ENCODE results near the gene PFAS. TPM values are rescaled to one million over a fixed set of nuclear protein-coding genes. Genes with fewer than 3 reads are reported as not detected.

PFAS gene
- total and polyA plus RNA-seq, 2 of the 8 experiments (the other 6 are each of a cell fraction or from before 2014, with no cell fraction given), result 88.4 to 248 TPM

GRCh38 chr17:8256691-8257090 lies 7.6 kb downstream of the PFAS start:
- no peak overlapping the region for H2BK120ac ChIP-seq (replicated peaks; ENCODE audit: low read depth, low read length)
- H3K9ac ChIP-seq (replicated peaks in 1 of 4; ENCODE audit: extremely low read depth in 1 of 4, low read depth in 3 of 4, low read length in 3 of 4), result no peak overlapping the region
- no peak overlapping the region for H3K4ac ChIP-seq (replicated peaks; ENCODE audit: insufficient read length, low read depth, low read length)
- no peak overlapping the region for H3K27ac ChIP-seq (ENCODE audit: low read depth, low read length)
- H4K91ac ChIP-seq (replicated peaks; ENCODE audit: insufficient read length, low read length), result no peak overlapping the region
- no peak overlapping the region for H3K4me3 ChIP-seq (ENCODE audit: extremely low read depth in 1 of 4, insufficient read depth in 2 of 4, low read depth in 3 of 4, low read length in 4 of 4)
- 95% methylated on average over 6 of the region's 6 CpGs; no CpG with 5 or more reads in 1 of the 2 experiments for WGBS, 2 experiments (ENCODE audit: extremely low coverage in 1 of 2, insufficient coverage in 1 of 2, insufficient read length in 1 of 2, insufficient replicate concordance in 2 of 2, low coverage in 1 of 2, low lambda C conversion rate in 2 of 2, missing lambda C conversion rate in 1 of 2)
- H3K4me2 ChIP-seq (ENCODE audit: insufficient read depth in 1 of 2, low read depth in 2 of 2, low read length in 2 of 2), result no peak overlapping the region
- FAIRE-seq (no peak), DNase-seq (ENCODE audit: low read depth in 1 of 2, low spot score in 2 of 2) (no peak)
- H3K4me1 ChIP-seq (replicated peaks in 1 of 4; ENCODE audit: control insufficient read depth in 3 of 4, insufficient read depth in 4 of 4, low read length in 3 of 4), result no peaks in the 10 kb centered on the region
- H3K56ac ChIP-seq (replicated peaks; ENCODE audit: insufficient read length, low read depth, low read length), result no peak overlapping the region
- peaks cover 4 to 18% of the 10 kb centered on the region in 2 experiments for H3K79me2 ChIP-seq (ENCODE audit: control insufficient read depth in 1 of 2, insufficient read depth in 2 of 2, low read length in 2 of 2)
- H2AK5ac ChIP-seq (ENCODE audit: low read depth, low read length), result no peak overlapping the region
- no peak for TF ChIP-seq CTCF (IDR thresholded peaks at IDR 0.05; ENCODE audit: control extremely low read depth in 1 of 3, insufficient read depth in 1 of 3, low read depth in 1 of 3, low read length in 3 of 3)
- TF ChIP-seq SRF (IDR thresholded peaks at IDR 0.05; ENCODE audit: low read depth, low read length), result no peak
- TF ChIP-seq HDAC6 (IDR thresholded peaks at IDR 0.05; ENCODE audit: low read depth, low read length), result no peak
- TF ChIP-seq POLR2A (IDR thresholded peaks at IDR 0.05; ENCODE audit: control extremely low read depth in 1 of 2, low read depth in 2 of 2, low read length in 2 of 2), result no peak
- TF ChIP-seq CREB1 (IDR thresholded peaks at IDR 0.05), result no peak
- TF ChIP-seq HDAC2 (IDR thresholded peaks at IDR 0.05; ENCODE audit: borderline replicate concordance in 1 of 2, low read depth in 2 of 2, low read length in 2 of 2), result no peak
- TF ChIP-seq BRCA1 (IDR thresholded peaks at IDR 0.05; ENCODE audit: low read depth, low read length), result no peak
- no peak for TF ChIP-seq KDM5A (IDR thresholded peaks at IDR 0.05; ENCODE audit: low read length)
- no peak for TF ChIP-seq E2F6 (IDR thresholded peaks at IDR 0.05)
- no peaks in the 10 kb centered on the region for H3K9me3 ChIP-seq (ENCODE audit: insufficient read depth in 2 of 2, low read depth in 1 of 2, low read length in 1 of 2)
- no peak overlapping the region for H2AFZ ChIP-seq (ENCODE audit: low read length)
- no peak overlapping the region for H3K23ac ChIP-seq (ENCODE audit: insufficient read length)
- H4K8ac ChIP-seq (ENCODE audit: extremely low read depth, insufficient read depth, low read length), result no peak overlapping the region
- H3K27me3 ChIP-seq (replicated peaks in 1 of 4; ENCODE audit: control insufficient read depth in 3 of 4, extremely low read depth in 1 of 4, insufficient read depth in 3 of 4, low read length in 3 of 4), result no peaks in the 10 kb centered on the region
- peaks cover 30 to 76% (median 57%) of the 10 kb centered on the region in 4 experiments for H3K36me3 ChIP-seq (ENCODE audit: control insufficient read depth in 2 of 4, insufficient read depth in 4 of 4, low read length in 3 of 4)
- no peak overlapping the region for H2BK12ac ChIP-seq (ENCODE audit: low read depth, low read length)
- H2BK5ac ChIP-seq (ENCODE audit: low read depth, low read length), result no peak overlapping the region
- H2BK15ac ChIP-seq (ENCODE audit: low read length), result no peak overlapping the region
- POLR2A ChIA-PET (ENCODE audit: partially characterized antibody), result interaction anchor here (2.0 to 66.3 kb wide), 3 partner anchors 7 to 120 kb away, joined by 7 to 1521 read pairs (median 1521); partner anchors contain the start of genes CTC1, KRABD2, PFAS and RANGRF
- H4K5ac ChIP-seq (ENCODE audit: insufficient read length, low read depth, low read length), result no peak overlapping the region
- H4K20me1 ChIP-seq (replicated peaks in 1 of 2; ENCODE audit: control insufficient read depth in 1 of 2, insufficient read depth in 2 of 2, low read length in 2 of 2), result peaks cover 0 to 5% of the 10 kb centered on the region in 2 experiments
- H2BK20ac ChIP-seq (ENCODE audit: low read length), result no peak overlapping the region
- H3K79me1 ChIP-seq (ENCODE audit: low read depth, low read length), result peaks cover 9% of the 10 kb centered on the region; the same call in 1 of the 2 replicates
- H3K18ac ChIP-seq (ENCODE audit: extremely low read depth, low read length), result no peak overlapping the region
- no peaks in the 10 kb centered on the region for H3K23me2 ChIP-seq (ENCODE audit: low read depth, low read length)
- CTCF ChIA-PET (ENCODE audit: partially characterized antibody), result interaction anchor here (0.8 to 1.4 kb wide), 2 partner anchors 48 to 58 kb away, joined by 3 to 5 read pairs; no protein-coding TSS in a partner anchor
- no peak overlapping the region for H3K14ac ChIP-seq (ENCODE audit: insufficient read length)
